PC-3 (cell line): ENCODE results near the gene RRM2. TPM values are rescaled to one million over a fixed set of nuclear protein-coding genes. Genes with fewer than 3 reads are reported as not detected.

Experiments used
- ATAC-seq: fragments of 200-7000 bp; cut with Tn5 transposase; 2 replicates; pipeline ENCODE4 v1.9.1; 2020; ENCODE audit warnings: mild to moderate bottlenecking, moderate library complexity
- BruUV-seq: library from RNA; stranded (reverse); fragments of 400-500 nt; replicated peaks from 2 replicates; lab custom pipeline; 2021; lab: Mats Ljungman, UMichigan
- CTCF ChIA-PET: fragments of 300-600 bp; sonication (Branson Sonifier 250); formaldehyde crosslinking; loops from one replicate; lab custom pipeline; 2022; ENCODE audit warnings: antibody characterized with exemption; lab: Charles Lee
- POLR2A ChIA-PET: fragments of 300-600 bp; sonication (Branson Sonifier 250); formaldehyde crosslinking; loops from one replicate; lab custom pipeline; 2022; ENCODE audit warnings: antibody characterized with exemption; ENCODE audit not compliant: unreplicated experiment; lab: Charles Lee
- DNase-seq: peaks from one replicate; pipeline ENCODE4 v3.0.0-alpha.2; 2015
- H2AFZ ChIP-seq: fragments of 300-600 bp; sonication (generic); 2 replicates; pipeline ENCODE4 v1.6.0; 2016; ENCODE audit warnings: antibody characterized with exemption, low read length
- H3F3A ChIP-seq: fragments of 300-600 bp; sonication (generic); one replicate; pipeline ENCODE4 v1.6.0; 2017; ENCODE audit warnings: antibody characterized with exemption, low read length, control low read depth, mild to moderate bottlenecking; ENCODE audit not compliant: unreplicated experiment
- H3K27ac ChIP-seq: fragments of 300-600 bp; sonication (generic); 2 replicates; pipeline ENCODE4 v1.5.1; 2016; ENCODE audit warnings: mild to moderate bottlenecking, low read length
- H3K27me3 ChIP-seq: fragments of 300-600 bp; sonication (generic); 2 replicates; pipeline ENCODE4 v1.6.1; 2016; ENCODE audit warnings: low read length, mixed read lengths
- H3K36me3 ChIP-seq: fragments of 300-600 bp; sonication (generic); 2 replicates; pipeline ENCODE4 v1.6.1; 2016; ENCODE audit warnings: low read depth, mixed run types, low read length, mixed read lengths
- H3K4me1 ChIP-seq: fragments of 300-600 bp; sonication (generic); 2 replicates; pipeline ENCODE4 v1.5.1; 2016; ENCODE audit warnings: low read length; ENCODE audit not compliant: insufficient read depth
- H3K4me2 ChIP-seq: fragments of 300-600 bp; sonication (generic); 2 replicates; pipeline ENCODE4 v1.6.0; 2016; ENCODE audit warnings: low read length
- H3K4me3 ChIP-seq: fragments of 300-600 bp; sonication (generic); 2 replicates; pipeline ENCODE4 v1.5.1; 2016; ENCODE audit warnings: mild to moderate bottlenecking, low read length, mixed read lengths
- H3K79me2 ChIP-seq: fragments of 300-600 bp; sonication (generic); 2 replicates; pipeline ENCODE4 v1.6.1; 2017; ENCODE audit warnings: low read length, mixed read lengths
- H3K9ac ChIP-seq: fragments of 300-600 bp; sonication (generic); 2 replicates; pipeline ENCODE4 v1.6.0; 2016; ENCODE audit warnings: mild to moderate bottlenecking, low read length
- H3K9me2 ChIP-seq: fragments of 300-600 bp; sonication (generic); replicated peaks from 2 replicates; pipeline ENCODE4 v1.6.1; 2016; ENCODE audit warnings: mixed run types, low read length, mixed read lengths
- H3K9me3 ChIP-seq: fragments of 300-600 bp; sonication (generic); 2 replicates; pipeline ENCODE4 v1.6.1; 2016; ENCODE audit warnings: low read length, mixed read lengths
- H4K20me1 ChIP-seq: fragments of 300-600 bp; sonication (generic); 2 replicates; pipeline ENCODE4 v1.6.1; 2016; ENCODE audit warnings: low read length, mixed read lengths
- EZH2 ChIP-seq: fragments of 300-600 bp; sonication (generic); IDR thresholded peaks from one replicate; pipeline ENCODE4 v1.6.1; 2017; ENCODE audit warnings: antibody characterized with exemption, mild to moderate bottlenecking, low read length; ENCODE audit not compliant: unreplicated experiment
- EZH2phosphoT487 ChIP-seq: fragments of 300-600 bp; sonication (generic); IDR thresholded peaks from 2 replicates; pipeline ENCODE4 v1.6.1; 2018; ENCODE audit warnings: mild to moderate bottlenecking, antibody characterized with exemption, low read length, borderline replicate concordance
- intact Hi-C: fragments of 100-400 bp; cut with micrococcal nuclease; formaldehyde crosslinking; loops from 2 replicates; pipeline ENCODE4 v1.9.0; 2023
- total RNA-seq: library from RNA; depleted of rRNA; stranded (reverse); fragments of >200 nt; gene quantifications from 2 replicates; pipeline ENCODE4 v1.2.3, GENCODE V29; 2014
- TF ChIP-seq, protein P1 (sequence below): fragments of 300-600 bp; sonication (generic); conservative IDR thresholded peaks from 2 replicates; pipeline ENCODE4 v1.5.1; 2017; ENCODE audit warnings: antibody characterized with exemption, low read depth, mild to moderate bottlenecking, low read length

Gene RRM2
- total RNA-seq, 1 experiment from 2014 or later: 282 TPM

DNA sequence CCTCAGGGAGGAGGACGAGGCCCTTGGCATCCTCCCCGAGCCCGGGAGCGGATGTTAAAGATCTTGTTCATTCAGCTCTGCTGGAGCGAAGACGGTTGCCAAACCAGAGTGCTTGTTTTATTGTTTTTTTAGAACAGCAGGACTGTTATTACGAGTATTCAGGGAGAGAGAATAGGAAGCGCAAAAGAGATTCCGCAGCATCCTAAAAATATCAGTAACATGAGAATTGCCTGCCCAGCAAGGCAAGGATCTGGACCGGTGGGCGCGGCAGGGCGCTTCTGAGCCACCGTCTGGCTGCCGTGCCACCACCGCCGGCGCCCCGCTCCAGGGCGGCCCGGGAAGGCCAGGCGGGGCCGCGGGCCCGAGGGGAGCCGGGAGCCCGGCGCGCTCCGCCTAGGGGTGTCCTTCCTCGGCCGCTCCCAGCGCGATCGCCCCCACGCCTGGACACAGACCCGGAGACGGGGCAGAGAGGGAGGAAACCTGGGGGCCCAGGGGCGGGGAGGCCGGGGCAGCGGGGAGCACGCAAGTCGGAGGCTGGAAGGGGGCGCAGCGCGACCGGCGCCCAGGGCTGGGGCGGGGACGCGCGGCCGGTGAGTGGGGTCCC is 43.2 kb upstream of the RRM2 start:
- ATAC-seq: peak; percentile 68

GRCh38 chr2:10079870-10080535 is 42.5 kb upstream of the RRM2 start, which contains the start of gene CYS1:
TSS of gene CYS1 (minus strand) at chr2:10080411. CDS start at chr2:10080223, 188 bp downstream.
- no peak within 1 kb of the TSS for H3K9ac ChIP-seq
- H3K9me2 ChIP-seq: no peaks in the 10 kb centered on the region
- peak within 1 kb of the TSS; percentile 53 for H3K4me3 ChIP-seq
- H4K20me1 ChIP-seq: no peaks in the 10 kb centered on the region
- H3K27me3 ChIP-seq: peaks cover 80% of the 10 kb centered on the region
- no peaks in the 10 kb centered on the region for H3K79me2 ChIP-seq
- DNase-seq (no peak), ATAC-seq (peak; percentile 9)
- ChIA-PET POLR2A (no interaction called here), CTCF (no interaction called here)
- TF ChIP-seq, protein P1, sequence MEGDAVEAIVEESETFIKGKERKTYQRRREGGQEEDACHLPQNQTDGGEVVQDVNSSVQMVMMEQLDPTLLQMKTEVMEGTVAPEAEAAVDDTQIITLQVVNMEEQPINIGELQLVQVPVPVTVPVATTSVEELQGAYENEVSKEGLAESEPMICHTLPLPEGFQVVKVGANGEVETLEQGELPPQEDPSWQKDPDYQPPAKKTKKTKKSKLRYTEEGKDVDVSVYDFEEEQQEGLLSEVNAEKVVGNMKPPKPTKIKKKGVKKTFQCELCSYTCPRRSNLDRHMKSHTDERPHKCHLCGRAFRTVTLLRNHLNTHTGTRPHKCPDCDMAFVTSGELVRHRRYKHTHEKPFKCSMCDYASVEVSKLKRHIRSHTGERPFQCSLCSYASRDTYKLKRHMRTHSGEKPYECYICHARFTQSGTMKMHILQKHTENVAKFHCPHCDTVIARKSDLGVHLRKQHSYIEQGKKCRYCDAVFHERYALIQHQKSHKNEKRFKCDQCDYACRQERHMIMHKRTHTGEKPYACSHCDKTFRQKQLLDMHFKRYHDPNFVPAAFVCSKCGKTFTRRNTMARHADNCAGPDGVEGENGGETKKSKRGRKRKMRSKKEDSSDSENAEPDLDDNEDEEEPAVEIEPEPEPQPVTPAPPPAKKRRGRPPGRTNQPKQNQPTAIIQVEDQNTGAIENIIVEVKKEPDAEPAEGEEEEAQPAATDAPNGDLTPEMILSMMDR: no peak
- TF ChIP-seq EZH2phosphoT487: no peak
- no peak for TF ChIP-seq EZH2
- no TSS peak for BruUV-seq
- intact Hi-C loops: no loop called here
- H3K27ac ChIP-seq: no peak within 1 kb of the TSS
- peak within 1 kb of the TSS; percentile 73 for H3K4me2 ChIP-seq
- H2AFZ ChIP-seq: peak within 1 kb of the TSS; percentile 73
- H3F3A ChIP-seq: no peaks in the 10 kb centered on the region
- no peaks in the 10 kb centered on the region for H3K4me1 ChIP-seq
- no peaks in the 10 kb centered on the region for H3K9me3 ChIP-seq
- H3K36me3 ChIP-seq: no peaks in the 10 kb centered on the region

More for the DNA sequence above, 43.2 kb upstream of the RRM2 start:
- Histone ChIP-seq H4K20me1 (no peaks in the 10 kb centered on the region), H3K4me3 (peak overlapping the region; percentile 53), H3K9me2 (no peaks in the 10 kb centered on the region), H3K4me1 (no peaks in the 10 kb centered on the region), H3K79me2 (no peaks in the 10 kb centered on the region), H3K9ac (no peak overlapping the region), H3K9me3 (no peaks in the 10 kb centered on the region), H3K4me2 (peak overlapping the region; percentile 73), H3F3A (no peaks in the 10 kb centered on the region), H2AFZ (peak overlapping the region; percentile 73), H3K27ac (no peak overlapping the region), H3K27me3 (peaks cover 76% of the 10 kb centered on the region), H3K36me3 (no peaks in the 10 kb centered on the region)
- intact Hi-C loops: no loop called here
- ChIA-PET CTCF (interaction anchor here (0.5 to 1.4 kb wide), 2 partner anchors 18 to 1674 kb away, joined by 4 read pairs; no protein-coding TSS in a partner anchor), POLR2A (no interaction called here)
- no TSS peak for BruUV-seq
- DNase-seq: peak; percentile 45
- TF ChIP-seq EZH2 (no peak), EZH2phosphoT487 (peak; percentile 64; the same call in 1 of the 2 replicates)

DNA sequence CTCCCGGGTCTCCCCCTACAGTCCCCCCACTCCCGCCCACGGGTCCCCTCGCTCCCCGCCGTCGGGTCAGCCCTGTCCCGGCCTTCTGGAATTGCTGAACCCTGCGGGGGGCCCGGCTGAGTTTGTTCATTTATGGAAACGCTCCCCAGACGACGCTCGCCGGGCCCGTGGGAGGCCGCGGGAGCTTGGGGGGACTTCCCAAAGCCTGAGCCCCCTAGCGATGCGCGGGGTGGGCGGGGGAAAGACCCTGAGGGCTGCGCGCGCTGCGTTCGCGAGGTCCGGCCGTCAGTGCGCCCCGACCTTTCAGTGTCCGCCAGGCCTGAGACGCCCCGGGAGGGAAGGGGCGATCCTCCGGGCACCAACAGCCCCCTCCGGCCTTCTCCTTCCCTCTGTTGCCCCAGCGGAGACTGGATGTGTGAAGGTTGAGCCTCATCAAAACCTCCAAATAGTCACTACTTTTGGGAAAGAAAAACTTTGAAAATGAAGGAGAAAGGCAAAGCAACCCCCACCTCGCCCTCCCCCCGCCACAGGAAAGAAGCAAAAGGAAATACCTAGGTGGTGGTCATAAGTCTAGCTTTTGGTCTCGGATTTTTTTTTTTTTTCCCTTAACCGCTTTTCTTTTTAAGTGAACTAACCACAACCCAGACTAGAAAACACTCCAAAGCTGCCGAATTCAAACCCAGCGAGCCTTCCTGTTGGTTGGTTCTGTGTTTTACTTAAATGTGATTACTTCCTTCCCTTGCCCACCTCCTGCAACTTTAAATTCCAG is 41.8 kb upstream of the RRM2 start:
- Histone ChIP-seq H3K4me2 (no peak overlapping the region), H3K9ac (no peak overlapping the region), H3K9me3 (no peaks in the 10 kb centered on the region), H3K9me2 (no peaks in the 10 kb centered on the region), H3F3A (no peaks in the 10 kb centered on the region), H3K4me1 (no peaks in the 10 kb centered on the region), H3K36me3 (no peaks in the 10 kb centered on the region), H3K79me2 (no peaks in the 10 kb centered on the region), H3K27ac (no peak overlapping the region), H2AFZ (no peak overlapping the region), H4K20me1 (no peaks in the 10 kb centered on the region), H3K27me3 (peaks cover 80% of the 10 kb centered on the region), H3K4me3 (no peak overlapping the region)
- no TSS peak for BruUV-seq
- POLR2A ChIA-PET: no interaction called here
- ATAC-seq: no peak
- TF ChIP-seq, protein P1: no peak
- peak; percentile 47 for TF ChIP-seq EZH2
- no peak for TF ChIP-seq EZH2phosphoT487
- DNase-seq: no peak
- CTCF ChIA-PET: no interaction called here
- intact Hi-C loops: no loop called here
